NCI-H2196 treated with DMSO at 0.1 percent for 48 hours (cell line): ENCODE measurements around the gene LRIG3.
A peak's percentile ranks its signal among the peaks of the same experiment; 100 is the strongest.
"Not testable (repeated sequence)": the region's sequence is repeated elsewhere in the genome, so short reads cannot be mapped to it uniquely, and the experiment has no call there.

Experiments used
- DNase-seq: peaks from one replicate; lab custom pipeline; 2025; ENCODE audit not compliant: unreplicated experiment; lab: John Stamatoyannopoulos, UW

The LRIG3 gene, protein sequence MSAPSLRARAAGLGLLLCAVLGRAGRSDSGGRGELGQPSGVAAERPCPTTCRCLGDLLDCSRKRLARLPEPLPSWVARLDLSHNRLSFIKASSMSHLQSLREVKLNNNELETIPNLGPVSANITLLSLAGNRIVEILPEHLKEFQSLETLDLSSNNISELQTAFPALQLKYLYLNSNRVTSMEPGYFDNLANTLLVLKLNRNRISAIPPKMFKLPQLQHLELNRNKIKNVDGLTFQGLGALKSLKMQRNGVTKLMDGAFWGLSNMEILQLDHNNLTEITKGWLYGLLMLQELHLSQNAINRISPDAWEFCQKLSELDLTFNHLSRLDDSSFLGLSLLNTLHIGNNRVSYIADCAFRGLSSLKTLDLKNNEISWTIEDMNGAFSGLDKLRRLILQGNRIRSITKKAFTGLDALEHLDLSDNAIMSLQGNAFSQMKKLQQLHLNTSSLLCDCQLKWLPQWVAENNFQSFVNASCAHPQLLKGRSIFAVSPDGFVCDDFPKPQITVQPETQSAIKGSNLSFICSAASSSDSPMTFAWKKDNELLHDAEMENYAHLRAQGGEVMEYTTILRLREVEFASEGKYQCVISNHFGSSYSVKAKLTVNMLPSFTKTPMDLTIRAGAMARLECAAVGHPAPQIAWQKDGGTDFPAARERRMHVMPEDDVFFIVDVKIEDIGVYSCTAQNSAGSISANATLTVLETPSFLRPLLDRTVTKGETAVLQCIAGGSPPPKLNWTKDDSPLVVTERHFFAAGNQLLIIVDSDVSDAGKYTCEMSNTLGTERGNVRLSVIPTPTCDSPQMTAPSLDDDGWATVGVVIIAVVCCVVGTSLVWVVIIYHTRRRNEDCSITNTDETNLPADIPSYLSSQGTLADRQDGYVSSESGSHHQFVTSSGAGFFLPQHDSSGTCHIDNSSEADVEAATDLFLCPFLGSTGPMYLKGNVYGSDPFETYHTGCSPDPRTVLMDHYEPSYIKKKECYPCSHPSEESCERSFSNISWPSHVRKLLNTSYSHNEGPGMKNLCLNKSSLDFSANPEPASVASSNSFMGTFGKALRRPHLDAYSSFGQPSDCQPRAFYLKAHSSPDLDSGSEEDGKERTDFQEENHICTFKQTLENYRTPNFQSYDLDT

DNA sequence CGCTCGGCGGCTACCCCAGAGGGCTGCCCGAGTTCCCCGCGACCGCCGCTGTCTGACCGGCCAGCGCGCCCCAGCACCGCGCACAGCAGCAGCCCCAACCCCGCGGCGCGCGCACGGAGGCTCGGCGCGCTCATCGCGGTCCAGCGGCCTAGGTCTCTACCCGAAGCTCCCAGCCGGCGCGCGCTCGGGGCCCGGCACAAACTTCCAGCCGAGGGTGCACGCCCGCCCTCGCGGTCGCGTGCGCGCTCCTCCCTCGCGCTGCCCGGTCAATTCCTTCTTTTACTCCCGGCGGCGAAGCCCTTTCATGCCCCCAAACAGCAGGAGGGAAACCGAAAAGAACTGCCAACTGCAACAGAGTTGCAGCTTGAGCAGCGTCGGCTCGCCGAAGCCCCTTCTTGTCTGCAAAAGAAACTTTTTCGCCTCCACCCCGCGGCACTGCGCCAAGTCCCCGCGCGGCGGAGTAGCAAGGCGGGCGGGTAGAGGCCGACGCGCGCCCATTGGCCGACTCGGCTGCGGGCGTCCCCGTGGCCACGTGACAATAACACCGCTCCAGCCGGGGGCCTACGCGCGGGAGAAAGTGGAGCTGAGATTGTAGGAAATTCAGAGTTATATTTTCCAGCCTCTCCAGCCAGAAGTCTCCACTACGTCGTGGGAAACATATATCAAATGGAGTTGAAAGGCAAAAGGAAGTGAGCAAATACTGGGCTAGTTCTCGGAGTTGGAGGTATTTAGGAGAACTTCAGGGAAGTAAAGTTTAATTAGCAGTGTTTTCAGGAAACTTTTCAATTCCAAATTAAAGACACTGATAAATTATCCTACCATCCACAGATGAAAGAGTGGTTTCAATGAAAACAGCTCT, at the start of gene LRIG3:
LRIG3 (minus strand) TSS at position 403 of the 859 bp plus-strand sequence; CDS start at position 134, 269 bp downstream.
- DNase-seq, result peak; percentile 77

DNA sequence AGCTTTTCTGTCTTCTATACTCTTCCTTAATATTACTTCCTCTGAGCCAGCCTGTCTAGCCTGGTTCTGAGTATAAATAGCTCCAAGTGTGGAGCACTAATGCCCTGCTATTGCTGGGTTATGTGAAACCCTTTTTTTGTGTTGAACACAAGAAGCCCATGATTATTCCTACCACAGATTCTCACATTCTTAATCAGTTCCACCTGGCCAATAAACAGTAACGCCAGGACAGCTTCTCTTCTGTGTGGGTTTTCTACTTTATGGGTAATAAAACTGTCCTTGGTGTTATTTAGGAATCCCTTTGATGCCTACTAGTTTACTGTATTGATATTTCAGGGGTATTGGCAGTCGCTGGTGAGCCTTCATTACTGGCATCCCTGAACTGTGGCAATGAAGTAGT, 48.9 kb upstream of the LRIG3 start:
- no peak for DNase-seq

DNA sequence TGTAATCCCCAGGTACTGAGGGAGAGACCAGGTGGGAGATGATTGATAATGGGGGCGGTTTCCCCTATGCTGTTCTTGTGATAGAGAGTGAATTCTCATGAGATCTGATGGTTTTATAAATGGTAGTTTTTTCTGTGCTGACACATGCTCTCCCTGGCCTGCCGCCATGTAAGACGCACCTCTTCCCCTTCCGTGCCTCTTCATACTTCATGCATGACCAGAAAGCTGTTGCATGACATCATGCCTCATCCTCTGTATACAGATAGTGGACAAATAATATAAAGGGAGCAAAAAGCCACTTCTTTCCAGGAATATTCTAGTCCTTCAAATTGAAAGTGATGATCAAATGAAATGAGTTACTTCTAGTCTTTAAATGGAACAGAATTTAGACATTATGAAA, 47.3 kb upstream of the LRIG3 start:
- DNase-seq, result no peak

DNA sequence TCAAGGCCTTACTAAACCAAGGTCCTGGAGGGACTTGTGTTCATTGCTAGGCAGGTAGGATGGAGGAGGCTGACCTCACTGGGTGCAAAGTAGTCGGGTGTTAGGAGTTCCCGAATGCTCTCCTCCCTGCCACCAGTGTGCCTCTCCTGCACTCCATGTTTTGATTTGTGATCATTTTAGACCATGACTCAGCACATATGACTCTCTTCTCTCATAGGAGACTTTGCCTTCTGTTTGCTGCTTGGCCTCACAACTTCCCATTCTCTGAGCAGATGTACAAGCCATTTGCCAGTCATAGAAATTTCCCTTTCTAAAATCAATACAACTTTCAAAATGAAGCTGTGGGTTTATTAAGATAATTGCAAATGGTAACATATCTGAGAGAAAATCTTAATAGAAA, 46.6 kb upstream of the LRIG3 start:
- DNase-seq, result no peak

DNA sequence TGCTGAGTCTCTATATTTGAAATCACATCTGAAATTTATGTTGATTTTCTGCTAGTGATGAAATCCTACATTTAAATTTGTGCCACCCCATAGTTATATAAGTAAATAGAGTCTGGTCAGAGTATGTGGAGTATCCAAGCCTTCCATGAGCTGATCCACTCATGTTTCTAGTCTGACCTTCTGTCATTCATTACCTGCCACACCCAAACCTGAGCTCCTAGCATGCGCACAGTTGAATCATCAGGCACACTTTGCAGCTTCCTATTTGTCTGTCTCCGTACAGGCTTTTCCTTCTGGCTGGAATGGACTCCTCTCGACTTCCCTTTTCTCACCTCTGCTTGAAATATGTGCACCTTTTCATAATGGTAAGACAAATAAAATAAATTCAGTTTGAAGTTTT, 45.3 kb upstream of the LRIG3 start:
- DNase-seq, result no peak

DNA sequence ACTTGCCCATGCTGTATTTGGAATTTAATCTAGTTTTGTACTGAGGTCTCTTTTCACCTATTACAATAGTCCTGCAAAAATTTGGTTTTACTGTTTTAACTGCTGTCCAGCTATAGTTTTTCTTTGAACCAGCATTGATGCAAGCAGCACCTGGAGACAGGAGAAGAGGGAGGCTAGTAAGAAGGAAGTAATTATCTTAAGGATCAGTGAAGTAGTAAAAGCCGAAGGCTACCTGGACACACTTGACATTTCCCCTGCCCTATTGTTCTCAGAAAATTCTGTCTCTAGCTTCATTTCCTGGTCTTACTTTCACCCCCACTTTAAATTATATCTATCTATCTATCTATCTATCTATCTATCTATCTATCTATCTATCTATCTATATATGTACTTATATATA, 43.5 kb upstream of the LRIG3 start:
- no peak for DNase-seq

DNA sequence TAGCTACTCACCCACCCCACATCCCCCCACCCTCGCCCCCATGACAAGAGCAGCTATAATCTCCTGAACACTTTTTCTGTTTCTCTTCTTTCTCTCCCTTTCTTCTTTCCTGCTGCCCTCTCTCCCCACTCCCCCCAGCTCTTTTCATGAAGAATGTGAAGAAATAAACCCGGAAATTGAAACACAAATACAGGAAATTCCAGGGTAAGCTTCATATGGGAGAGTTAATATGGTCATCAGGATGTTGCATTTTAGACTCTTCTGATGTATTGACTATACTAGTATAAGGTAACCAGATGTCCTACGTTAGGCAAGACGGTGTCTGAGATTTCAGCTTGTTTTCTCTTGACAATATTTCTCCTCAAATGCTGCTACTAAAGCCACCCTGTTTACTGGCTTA, 41.6 kb upstream of the LRIG3 start:
- DNase-seq, result no peak

DNA sequence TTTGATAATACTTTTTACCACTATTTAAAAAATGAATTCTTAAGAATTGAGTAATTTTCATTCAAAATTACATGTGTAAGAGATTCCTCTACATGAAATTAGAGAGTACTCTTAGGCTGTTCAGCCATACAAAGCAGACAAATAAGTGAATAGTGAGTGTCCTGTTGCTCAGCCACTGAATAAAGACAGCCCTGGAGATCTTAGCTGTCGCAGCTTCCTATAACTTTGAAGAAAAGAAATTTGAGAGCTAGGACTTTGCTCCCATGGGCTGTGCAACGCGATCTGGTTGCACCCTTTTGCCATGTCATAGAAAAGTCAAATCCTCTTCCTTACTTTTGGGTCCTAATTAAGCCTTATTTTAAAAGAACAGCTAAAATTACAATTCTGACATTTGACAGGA, 40.9 kb upstream of the LRIG3 start:
- DNase-seq, result no peak

DNA sequence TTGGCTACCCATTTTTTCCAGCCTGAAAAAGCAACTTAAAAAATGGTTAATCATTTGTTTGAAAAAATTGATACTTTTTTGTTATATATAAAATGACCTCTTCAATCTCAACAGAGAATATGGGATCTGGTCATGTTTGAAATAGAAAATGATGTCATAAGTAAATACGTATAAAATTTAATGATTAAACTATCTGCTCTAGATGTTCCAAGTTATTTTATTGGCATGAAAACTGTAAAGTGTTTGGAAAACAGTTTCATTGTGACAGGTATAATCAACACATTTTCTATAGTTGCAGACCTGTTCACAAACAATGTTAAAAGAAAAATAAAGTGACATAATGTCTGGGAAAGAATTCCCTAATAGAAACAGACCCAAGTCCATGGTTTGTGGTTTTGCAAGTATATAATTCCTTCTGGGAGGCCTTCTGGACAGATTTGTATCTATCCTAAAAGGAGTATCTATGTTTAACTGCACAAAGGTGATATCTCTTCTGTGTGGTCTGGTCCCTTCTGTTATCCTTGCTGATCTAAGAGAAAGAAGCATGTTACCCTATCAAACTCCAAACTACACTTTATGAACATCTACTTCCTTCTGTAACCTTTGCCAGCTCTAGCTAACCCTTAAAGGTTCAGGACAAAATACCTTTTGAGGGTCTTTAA, 39.5 kb upstream of the LRIG3 start:
- DNase-seq, result no peak

DNA sequence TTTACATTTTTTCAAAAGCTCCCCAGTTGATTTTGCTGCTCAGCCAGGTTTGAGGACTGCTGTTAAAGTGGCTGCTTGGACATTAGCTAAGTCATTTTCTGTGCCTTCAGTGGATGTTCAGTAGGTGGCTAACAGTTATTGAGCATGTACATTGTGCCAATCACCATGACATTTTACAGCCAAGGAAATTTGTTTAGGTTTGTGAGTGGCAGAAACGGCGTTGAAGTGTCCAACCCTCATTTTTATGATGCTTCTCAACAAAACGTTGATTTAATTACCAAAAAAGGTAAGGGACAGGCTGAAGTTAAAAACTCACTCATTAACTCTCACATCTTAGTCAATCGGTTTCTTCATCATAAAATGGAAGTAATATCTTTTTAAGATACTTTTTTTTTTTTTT, 37.0 kb upstream of the LRIG3 start:
- DNase-seq, result no peak

DNA sequence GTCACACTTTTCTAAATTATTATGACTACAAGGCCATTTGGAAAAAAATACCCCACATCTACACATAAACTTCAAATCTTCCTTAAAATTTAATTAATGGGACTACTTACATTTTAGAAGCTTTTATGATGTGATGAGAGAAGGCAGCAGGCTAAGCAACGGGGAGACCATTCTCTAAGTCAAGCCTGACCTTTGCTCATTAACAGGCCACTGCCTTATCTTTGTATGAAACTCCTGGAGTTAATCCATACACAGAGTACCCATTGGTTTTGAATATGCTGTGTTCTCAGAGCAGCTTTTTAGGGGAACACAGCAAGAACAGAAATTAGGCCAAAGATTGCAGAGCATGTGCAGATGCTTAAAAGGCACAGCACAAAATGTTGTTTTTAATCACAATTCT, 35.5 kb upstream of the LRIG3 start:
- DNase-seq, result no peak

DNA sequence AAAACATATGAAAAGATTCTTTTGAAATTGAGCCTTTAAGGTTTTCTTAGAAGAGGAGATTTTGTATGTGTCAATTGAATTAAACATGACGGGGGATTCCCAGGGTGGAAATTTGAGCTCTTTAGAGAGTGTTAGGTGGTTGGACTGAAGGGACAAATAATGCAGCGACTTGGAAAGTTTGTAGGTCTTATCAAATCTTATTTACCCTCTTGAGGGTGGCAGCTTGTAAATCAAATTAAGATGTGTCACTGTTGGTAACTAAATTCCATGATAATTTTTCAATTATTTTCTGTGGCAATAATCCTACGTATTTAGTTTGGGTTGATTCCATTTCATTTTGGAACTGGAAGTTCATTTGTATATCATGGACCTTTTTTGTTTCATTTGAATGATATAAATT, 33.7 kb upstream of the LRIG3 start:
- no peak for DNase-seq

DNA sequence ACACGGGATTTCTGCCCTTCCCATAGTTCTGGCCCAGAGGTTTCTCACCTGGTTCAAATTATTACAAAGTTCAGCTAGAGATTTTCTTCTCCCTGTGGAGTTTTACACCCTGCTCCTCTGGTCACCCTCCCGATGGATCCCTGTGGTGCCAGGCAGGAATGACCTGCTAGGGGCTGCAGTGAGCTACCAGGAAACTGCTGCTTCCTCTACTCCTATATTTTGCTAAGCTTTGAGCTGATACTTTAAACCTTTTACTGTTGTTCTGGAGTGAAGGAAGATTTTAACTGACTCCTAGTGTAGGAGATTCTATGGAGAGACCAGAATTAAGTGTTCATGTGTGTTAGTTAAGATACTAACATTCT, 30.4 kb upstream of the LRIG3 start:
- no peak for DNase-seq

DNA sequence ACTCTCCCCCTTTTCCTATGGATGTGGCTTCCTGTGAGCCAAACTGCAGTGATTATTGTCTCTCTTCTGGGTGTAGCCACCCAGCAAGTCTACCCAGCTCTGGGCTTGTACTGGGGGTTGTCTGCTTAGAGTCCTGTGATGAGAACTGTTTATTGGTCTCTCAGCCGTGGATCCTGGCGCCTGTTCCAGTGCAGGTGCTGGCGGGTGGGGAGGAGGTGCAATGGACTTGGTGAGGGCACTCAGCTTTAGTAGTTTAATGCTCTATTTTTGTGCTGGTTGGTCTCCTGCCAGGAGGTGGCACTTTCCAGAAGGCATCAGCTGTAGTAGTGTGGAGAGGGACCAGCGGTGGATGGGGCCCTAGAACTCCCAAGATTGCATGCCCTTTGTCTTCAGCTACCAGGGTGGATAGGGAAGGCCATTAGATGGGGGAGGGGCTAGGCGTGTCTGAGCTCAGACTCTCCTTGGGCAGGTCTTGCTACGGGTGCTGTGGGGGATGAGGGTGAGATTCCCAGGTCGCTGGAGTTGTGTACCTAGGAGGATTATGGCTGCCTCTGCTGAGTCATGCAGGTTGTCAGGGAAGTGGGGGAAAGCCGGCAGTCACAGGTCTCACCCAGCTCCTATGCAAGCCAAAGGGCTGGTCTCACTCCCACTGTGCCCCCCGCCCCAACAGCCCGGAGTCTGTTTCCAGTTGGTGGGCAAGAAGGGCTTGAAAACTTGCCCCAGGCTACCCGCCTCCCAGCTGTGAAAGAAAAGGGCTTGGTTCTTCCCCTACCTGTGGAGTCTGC, 29.8 kb upstream of the LRIG3 start:
- not testable (repeated sequence) for DNase-seq

DNA sequence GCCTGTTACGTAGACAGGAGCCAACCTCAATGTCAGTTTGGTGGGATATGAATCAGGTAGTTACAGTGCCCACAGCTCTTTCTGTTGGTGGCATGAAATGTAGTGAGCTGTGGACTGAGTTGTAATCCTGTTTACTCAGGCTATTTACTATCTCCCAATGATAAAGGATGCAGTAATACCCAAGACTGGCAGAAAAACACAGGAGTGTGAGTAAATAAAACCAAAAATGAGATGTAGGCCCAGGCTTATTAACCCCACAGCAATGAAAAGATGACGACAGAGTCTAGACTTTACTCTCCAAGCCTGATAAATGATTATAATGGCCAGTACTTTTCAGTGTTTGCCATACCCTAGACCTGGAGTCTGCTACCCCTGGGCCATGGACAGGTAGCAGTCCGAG, 22.8 kb upstream of the LRIG3 start:
- no peak for DNase-seq

DNA sequence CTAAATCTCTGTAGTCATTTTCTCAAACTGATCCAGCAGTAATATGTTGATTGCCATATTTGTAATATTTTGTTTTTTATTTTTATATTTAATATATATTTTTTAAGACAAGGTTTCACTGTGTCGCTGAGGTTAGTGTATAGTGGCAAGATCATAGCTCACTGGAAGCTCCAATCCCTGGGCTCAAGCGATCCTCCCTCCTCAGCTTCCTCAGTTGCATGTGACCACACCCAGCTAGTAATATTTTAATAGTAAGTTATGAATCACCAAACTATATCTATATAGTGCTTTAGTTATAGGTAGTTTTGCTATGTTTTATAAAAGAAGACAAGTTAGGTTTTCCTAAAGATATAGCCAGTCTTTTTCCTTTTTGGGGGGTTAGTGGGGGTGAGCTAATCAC, 22.0 kb upstream of the LRIG3 start:
- no peak for DNase-seq

DNA sequence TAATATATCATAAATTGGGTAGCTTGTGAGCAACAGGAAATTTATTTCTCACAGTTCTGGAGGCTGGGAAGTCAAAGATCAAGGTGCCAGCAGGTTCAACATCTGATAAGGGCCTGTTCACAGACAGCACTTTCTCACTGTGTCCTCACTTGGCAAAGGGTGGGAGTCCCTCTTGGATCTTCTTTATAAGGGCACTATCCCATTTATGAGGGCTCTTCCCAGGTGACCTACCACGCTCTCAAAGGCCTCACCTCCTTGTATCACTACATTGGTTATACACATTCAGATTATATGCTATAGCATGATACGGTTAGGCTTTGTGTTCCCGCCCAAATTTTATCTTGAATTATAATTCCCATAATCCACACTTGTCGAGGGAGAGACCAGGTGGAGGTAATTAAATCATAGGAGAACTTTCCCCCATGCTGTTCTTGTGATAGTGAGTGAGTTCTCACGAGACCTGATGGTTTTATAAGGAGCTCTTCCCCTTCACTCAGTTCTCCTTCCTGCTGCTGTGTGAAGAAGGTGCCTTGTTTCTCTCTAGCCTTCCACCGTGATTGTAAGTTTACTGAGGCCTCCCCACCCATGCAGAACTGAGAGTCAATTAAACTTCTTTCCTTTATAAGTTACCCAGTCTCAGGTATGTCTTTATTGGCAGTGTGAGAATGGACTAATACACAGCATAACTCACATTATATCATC, 19.2 kb upstream of the LRIG3 start:
- DNase-seq, result no peak

DNA sequence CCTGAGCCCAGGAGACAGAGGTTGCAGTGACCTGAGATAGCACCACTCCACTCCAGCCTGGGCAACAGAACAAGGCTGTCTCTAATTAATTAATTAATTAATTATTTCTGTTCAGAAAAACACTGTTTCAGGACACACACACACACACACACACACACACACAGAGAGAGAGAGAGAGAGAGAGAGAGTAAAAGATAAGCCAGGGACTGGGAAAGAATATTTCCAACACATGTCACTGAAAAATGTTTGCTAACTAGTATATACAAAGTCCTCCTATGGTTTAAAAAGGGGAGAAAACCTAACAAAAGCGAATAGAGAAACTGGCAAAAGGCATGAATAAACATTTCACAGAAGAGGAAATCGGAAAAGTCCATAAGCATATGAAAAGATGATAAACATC, 18.1 kb upstream of the LRIG3 start:
- DNase-seq, result no peak

DNA sequence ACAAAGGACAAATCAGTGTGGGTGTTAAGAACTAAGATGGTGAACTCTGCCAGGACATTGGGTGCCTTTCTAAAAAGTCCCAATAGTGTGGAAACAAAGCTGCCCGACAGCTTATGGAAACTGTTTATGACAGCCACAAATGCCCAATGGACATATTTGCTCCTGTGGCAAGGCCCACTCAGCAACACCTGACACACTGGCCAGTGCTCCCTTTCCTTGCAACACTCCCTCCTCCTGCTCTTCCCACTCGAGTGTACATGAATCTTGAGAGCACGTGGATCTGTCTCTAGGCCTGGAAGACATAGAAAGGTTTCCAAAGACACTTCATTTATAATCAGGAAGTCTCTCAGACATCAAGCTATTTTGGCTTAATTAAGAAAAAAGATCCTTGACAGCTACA, 14.2 kb upstream of the LRIG3 start:
- no peak for DNase-seq
